ENCODE results near the gene MT4.

The MT4 gene

DNA sequence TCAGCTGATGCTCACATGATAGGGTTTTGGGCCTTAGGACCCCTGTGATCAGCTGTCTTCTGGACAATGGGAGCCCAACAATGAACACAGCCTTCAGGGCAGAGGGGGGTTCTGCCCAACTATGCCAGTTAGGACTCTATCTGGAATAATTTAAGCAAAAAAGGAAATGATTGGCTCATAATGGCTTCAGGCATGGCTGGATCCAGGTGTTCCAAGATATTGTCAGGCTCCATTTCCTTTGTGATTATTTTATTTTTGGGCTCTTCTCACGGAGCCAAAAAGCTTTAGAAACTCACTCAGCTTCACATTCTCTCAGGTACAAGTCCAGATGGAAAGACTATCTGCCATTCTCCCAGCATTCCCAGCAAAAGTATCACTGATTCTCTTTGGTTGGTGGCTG, 40.6 kb downstream of the MT4 start:
- no peak for DNase-seq

DNA sequence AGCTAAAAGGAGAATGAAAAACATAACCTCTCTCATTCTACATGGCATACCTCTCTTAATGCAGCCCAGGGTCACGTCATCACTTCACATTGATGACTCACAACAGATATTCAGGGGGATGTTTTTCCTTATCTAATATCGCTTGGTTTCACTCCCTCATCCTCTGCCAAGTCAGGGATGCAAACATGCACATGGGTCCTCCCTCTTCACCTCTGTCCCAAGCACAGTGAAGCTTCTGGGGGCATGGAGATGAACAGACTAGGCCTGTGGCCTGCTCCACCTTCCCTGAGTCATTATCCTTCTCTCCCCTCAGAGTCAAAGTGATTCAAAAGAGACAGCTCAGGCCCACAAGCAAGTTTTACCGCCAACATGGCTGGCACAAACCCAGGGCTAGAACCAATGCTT, 41.2 kb downstream of the MT4 start:
- DNase-seq: no peak

DNA sequence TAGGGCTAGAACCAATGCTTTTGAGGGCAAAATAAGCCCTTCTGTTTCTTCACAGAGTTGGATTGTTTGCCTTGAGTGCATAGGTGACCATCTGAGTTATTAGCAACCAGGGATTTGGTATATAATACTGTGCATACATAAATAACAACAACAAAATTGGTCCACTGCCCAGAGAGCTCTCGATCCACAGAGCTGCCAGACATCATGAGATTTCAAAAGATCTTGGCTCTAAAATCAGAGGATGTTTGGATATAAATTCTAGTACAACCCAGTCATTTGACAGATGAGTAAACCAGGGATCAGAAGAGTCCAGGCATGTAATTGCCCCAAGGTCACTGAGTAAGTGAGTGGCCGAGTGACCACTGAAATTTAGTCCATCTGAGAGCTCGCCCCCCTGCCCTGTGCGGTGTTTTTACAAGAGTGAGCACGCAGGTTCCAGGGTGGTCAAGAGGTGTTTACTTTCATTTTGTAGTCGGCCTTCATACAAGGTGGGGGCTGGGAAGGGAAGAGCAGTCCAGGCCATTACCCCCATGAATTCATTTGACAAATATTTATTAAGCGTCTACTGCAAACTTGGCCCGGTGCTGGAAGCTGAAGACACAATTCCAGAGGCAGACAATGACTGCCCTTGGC, 41.7 kb downstream of the MT4 start:
- DNase-seq: no peak

DNA sequence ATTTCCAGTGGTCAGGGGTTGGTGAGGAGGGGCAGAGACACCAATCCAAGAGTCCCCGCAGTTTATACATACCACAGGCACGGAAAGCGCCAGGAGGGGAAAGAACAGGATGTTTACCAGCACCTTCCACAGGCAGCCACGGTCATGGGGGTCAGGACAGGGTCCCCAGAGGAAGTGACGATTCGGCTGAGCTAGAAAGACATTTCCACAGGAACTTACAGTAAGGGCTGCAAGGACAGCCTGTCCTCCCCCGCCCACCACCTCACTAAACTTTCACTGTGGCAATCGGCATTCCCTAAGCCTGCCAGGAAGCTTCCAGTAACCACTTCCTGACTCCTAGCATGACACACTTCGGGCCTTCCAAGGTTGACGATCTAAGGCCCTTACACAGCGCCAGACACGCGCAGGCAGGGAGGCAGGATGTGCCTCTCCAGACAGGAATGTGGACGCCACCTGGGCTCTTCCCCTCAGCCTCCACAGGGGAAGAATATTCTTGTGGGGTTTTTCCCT, 42.3 kb downstream of the MT4 start:
- DNase-seq: no peak

DNA sequence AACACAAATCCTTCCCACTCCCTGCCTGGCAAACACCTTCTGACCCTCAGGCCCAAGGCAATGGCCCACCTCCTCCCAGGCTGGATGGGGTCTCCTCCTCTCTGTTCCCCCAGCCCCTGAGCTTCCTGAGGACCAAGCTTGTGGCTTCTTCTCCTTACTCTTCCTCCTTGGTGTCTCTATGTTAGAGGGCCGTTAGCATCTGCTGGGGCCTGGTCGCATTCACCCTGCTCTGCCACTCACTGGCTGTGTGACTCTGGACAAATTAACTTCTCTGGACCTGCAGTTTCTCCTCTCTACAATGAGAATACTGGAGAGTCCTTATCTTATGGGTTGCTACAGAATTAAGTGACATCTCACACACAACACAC, 42.8 kb downstream of the MT4 start:
- DNase-seq: no peak

DNA sequence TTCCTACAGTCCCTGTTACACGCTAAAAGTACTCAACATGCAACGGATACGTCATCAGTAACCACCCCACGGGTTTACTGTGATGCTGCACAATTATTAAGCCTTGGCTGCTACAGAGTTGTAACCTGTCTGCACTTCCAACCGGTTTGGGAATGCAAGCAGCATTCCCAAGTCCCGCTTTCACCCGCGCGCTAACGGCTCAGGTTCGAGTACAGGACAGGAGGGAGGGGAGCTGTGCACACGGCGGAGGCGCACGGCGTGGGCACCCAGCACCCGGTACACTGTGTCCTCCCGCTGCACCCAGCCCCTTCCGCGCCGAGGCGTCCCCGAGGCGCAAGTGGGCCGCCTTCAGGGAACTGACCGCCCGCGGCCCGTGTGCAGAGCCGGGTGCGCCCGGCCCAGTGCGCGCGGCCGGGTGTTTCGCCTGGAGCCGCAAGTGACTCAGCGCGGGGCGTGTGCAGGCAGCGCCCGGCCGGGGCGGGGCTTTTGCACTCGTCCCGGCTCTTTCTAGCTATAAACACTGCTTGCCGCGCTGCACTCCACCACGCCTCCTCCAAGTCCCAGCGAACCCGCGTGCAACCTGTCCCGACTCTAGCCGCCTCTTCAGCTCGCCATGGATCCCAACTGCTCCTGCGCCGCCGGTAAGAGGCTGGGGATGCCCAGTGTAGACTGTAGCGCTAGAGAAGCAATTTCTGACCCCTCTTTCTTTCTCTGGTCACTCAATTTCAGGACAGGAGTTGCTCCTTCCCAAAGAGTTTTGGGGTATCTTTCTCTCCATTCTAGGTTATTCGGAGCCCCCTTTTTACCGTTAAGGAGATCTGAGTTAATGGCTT, 43.4 kb downstream of the MT4 start, which contains the start of gene MT2A:
TSS of gene MT2A (plus strand) at position 542 of the 833 bp plus-strand sequence. CDS start at position 614, 72 bp downstream.
- peak; percentile 66 for DNase-seq

DNA sequence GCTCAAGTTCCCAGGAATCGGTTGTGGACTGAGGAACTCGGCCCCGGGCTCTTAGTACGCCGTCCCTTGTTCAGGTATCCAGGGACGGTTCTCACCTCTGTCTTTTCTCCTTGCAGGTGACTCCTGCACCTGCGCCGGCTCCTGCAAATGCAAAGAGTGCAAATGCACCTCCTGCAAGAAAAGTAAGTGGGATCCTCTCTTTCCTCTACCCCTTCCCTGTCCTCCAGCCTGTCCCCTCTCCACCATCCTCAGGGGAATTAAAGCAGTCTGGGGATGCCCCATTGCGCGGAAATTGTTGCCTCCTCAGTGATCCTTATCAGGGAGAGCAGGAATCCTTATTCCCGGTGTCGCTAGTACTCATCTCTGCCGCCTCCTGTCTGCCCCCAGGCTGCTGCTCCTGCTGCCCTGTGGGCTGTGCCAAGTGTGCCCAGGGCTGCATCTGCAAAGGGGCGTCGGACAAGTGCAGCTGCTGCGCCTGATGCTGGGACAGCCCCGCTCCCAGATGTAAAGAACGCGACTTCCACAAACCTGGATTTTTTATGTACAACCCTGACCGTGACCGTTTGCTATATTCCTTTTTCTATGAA, 44.1 kb downstream of the MT4 start:
- DNase-seq: no peak

DNA sequence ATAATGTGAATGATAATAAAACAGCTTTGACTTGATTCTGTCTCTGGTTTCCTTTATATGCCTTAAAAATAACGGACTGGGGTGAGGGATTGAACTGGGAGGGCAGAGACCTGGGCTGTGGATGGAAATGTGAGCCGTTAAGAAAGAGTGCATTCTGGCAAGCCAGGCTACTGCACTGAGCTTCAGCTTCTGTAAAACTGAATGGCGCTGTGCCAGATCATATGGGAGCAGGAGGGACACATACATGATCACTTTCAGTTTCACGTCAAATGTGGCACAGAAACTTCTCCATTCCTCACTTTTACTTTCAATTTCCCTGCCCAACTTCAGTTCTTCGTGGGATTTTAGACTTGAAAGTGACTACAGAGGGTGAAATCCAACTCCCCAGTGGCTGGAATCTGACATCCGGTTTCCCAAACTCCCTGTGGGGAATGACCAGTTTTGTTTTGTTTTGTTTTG, 44.6 kb downstream of the MT4 start:
- no peak for DNase-seq

DNA sequence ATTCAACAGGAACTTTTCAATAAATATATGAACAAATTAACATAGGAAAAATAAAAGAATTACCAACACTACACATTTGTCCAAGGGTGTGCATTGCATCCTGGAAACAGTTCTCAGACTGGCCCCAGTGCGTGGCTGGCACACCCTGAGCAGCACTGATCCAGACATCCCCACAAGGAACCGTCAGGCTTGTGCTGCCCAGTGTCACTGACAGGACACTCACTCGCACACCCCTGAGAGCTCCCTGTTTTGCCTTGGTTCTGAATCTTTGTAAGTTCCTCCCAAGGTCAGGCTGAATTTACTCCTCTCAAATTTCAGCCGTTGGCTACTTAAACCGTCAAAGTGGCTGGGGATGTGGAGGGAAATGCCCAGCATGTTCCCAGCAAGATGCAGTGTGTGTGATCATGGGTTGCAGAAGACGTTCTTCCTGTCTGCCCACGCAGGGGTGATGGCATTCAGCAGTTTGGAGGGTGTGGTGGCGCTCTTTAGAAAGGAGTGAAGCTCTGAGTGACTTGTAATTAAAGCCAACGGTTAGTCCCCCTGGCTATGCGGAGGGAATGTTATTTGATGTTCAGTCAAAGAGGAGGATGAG, 45.2 kb downstream of the MT4 start:
- no peak for DNase-seq

DNA sequence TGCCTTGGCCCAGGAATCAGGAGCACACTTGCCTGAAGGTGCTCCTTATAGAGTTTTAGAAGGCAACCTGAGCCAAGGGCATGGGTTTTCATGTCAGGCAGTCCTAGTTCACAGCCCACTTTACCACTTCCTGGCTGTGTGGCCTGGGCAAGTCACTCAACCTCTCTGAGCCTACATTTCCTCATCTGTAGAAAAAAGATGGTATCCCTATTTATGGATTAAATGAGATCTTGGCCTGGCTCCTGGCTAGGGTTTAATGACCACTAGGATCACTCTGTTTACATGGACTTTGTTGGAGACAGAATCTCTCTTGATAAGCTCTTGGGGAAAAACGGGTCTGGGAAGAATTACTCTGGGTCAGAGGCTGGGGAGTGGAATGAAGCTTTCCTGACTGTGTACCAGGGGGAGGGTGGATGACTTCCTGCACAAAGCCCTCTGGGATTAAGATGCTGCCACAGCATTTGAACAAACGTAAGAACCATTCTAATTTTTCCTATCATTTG, 45.8 kb downstream of the MT4 start:
- DNase-seq: no peak

DNA sequence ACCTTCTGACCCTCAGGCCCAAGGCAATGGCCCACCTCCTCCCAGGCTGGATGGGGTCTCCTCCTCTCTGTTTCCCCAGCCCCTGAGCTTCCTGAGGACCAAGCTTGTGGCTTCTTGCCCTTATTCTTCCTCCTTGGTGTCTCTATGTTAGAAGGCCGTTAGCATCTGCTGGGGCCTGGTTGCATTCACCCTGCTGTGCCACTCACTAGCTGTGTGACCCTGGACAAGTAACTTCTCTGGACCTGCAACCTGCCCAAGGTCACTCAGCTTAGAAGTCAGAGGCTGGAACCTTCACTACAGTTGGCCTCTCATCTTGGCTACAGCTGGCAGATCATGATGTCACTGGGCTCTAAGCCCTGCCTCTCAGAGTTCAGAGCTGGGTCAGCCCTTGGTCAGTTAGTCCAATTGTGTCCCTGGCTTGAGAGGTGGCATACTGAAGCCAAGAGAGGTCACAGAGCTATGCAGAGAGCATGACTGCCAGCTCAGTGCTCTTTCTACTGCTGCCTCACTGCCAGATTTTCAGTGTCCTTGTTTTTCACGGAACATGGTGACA, 46.5 kb downstream of the MT4 start:
- DNase-seq: no peak

DNA sequence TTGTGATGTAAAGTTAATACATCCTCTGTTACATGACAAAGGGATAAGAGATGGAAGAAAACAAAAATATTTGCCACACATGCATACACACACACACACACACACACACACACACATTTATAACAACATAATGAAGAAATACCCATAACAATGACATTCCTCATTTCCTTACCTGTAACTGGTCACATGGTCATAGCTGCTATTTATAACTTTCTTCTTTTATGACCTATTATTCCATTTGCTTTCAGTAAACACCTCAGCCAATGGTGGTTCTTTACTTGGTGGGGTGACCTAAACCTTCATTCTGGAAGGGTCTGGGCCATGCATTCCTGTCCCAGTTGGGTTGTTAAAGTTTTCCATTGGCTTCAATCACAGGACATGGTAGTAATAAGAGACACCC, 48.8 kb downstream of the MT4 start:
- no peak for DNase-seq

DNA sequence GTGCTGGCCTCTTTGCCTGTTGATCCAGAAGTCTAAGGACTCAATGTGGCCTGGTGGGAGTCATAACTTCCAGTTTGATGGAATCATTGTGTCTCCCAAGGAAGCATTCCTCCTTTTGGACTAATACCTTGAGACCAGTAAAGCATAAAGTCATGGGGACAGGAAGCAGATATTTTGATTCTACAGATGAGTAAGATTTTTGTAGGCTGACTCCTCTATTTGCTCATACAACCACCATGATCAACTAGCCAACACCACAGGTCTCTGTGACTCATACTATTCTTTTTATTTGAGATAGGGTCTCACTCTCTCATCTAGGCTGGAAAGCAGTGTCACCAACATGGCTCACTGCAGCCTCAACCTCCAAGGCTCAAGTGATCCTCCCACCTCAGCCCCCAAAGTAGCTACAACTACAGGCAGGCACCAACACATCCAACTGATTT, 49.7 kb downstream of the MT4 start:
- no peak for DNase-seq

DNA sequence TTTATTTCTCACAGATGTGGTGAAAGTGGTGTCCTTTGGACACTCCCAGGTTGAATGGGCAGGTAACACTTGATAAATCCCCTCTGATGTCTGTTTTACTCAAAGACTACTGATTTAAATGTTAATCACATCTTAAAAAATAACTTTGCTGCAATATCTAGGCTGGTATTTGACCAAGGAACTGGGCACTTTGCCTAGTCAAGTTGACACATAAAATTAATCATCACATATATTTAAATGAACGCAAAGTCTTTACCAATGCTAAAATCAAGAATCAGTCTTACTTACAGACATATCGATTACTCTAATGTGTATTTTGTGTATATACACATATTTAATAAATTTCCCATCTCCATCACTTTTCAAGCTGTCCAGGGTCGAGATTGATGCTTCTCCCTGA, 50.5 kb downstream of the MT4 start:
- no peak for DNase-seq

DNA sequence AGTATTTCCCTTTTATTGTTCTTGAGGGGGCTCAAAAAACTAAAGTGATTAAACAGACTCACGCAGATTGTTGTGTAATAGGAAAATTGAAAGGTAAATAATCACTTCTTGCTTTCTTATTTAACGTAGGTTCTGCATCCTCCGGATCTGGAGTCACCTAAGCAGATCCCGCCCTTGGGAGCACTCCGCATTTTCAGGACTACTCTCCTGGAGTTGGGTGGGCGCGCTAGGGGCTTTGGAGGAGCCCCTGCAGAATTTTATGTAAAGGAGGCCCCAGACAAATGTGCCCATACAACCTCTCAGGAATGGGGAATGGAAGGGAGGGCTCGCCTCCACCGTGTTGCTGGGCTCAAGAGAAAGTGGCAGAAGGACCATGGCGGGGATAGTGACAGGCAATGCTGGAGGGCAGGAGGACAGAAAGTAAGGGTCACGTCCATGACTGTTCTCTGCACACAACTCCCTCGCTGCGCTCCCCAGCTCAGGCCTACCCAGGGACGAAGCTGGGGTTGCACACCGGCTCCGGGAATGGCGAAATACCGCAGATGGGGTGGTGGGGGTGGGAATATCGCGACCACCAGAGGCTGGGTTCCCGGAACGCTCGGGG, 51.8 kb downstream of the MT4 start:
- DNase-seq: no peak

DNA sequence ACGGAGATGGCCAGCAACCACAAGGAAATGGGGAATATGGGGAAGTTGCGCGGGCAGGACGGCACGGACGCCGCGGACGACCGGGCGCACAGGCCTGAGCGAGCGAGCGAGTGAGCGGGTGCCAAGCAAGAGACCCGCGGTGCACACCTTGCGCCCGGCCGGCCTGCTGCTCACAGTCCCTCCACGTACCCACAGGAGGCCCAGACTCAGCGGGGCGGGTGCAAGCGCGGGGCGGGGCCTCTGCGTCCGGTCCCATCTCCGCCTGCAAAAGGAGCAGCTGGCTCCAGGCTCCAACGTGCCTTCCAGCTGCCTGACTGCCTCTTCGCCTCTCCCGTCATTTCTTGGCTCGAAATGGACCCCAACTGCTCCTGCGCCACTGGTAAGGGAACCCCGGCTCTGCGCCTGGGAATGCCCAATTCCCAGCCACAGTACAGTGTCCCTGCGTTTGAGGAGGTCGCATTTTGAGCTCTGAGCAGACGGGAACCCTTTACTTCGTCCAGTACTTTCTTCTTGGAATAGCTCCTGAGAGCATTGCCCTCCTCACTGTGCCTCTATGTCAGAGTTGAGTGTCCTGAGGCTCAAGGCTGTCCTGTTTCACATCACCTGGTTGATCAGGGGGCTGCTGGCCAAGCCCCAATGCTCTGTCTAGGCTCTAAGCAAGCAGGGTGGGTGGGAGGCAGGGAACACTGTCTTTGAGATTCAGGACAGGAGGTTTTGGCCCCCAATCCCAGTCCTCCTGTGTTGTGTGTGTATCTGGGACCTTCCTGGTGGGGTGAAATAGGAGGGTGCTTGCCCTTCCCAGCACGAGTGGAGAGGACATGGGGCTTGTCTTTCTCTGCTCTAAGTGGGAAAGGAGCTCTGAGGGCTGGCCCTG, 52.6 kb downstream of the MT4 start:
- DNase-seq: no peak

DNA sequence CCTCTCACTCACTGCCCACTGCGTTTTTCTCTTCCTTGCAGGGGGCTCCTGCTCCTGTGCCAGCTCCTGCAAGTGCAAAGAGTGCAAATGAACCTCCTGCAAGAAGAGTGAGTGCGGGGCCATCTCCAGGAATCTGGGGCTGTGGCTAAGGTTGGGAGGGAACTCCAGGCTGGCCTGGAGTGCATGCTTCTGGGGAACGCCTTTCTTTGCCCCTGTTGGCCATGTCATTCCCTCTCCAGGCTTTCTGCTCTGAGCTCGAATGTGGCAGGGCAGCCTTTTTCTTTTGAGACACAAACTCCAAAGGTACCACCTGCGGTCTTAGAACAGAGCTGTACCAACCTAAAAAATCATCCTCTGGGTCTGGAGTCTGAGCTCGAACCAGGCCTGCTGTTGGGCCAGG, 53.3 kb downstream of the MT4 start:
- no peak for DNase-seq

Data from NCI-H1048 (cell line).